Measurements from ENCODE around the gene LSS. TPM values are rescaled to one million over a fixed set of nuclear protein-coding genes. Genes with fewer than 3 reads are reported as not detected.

LSS gene
- total RNA-seq, 1 donor from 2014 or later: 52.6 TPM

DNA sequence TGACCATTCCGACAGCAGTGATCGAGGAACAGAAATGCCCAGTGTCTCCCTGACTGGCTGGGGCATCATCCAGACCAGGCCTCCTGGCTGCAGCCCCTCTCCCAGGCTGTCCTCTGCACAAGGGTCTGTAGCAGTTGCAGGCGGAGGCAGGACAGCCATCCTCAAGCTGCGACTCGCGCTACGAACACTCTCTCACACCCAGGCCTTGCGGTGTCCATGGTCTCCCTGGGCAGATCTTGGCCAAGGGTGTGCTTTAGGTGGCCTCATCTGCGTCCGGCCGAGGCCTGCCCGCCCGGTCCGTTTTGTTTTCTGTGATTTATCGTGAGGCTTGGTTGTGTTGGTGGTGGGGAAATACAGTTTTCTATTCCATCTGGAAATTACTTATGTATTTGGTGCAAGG, 88.9 kb downstream of the LSS start:
- no peak for DNase-seq (ENCODE audit: low read depth in 2 of 2)

DNA sequence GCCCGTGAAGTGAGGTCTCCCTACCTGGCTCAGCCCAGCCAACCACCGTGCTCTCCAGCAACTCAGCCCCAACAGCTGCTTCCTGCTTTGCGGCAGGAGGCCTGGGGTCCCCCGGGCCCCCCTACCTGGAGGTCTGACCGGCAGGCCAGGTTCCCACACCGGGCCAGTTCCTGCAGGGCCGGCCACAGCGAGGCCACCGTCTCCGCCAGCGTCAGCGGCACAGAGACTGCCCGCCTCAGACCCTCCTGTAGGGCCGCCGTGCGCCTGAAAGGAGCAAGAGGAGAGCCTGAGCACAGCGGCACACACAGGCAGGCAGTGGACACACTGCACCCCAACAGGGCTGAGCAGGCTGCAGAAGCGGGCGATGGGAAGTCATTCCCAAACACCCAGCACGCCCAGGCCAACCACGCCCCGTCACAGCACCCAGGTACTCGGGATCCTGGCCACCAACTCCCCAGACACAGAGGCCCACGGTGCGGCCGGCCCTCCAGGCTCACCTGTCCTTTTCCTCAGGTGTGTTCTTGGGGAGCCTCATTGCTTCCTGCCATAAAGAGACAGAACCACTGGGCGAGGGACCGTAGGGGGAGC, 90.1 kb downstream of the LSS start:
- no peak for DNase-seq (ENCODE audit: low read depth in 2 of 2)

Other genes with a start within 250 kb of the LSS start
- 4.0 and 6.5 TPM in 2 replicates for gene COL6A1, start 247.0 kb downstream of the LSS start, total RNA-seq
- gene COL6A2, start 130.7 kb downstream of the LSS start, total RNA-seq: 5.4 and 33.7 TPM in 2 replicates
- gene FTCD, start 73.2 kb downstream of the LSS start, total RNA-seq: not detected in 2 replicates
- gene SPATC1L, start 44.3 kb downstream of the LSS start, total RNA-seq: 2.6 and 3.6 TPM in 2 replicates
- gene MCM3AP, start 56.8 kb upstream of the LSS start, total RNA-seq: 41.8 and 62.5 TPM in 2 replicates
- gene YBEY, start 57.6 kb upstream of the LSS start, total RNA-seq: 4.4 and 4.6 TPM in 2 replicates
- 0.79 and 2.0 TPM in 2 replicates for gene C21orf58, start 95.1 kb upstream of the LSS start, total RNA-seq
- 10.7 and 15.1 TPM in 2 replicates for gene PCNT, start 95.4 kb upstream of the LSS start, total RNA-seq
- gene DIP2A, start 230.1 kb upstream of the LSS start, total RNA-seq: 18.1 and 29.8 TPM in 2 replicates

Measured in lung microvascular endothelial cell (primary cell).